ENCODE data around the gene CHRNB1. TPM values are rescaled to one million over a fixed set of nuclear protein-coding genes. Genes with fewer than 3 reads are reported as not detected.

CHRNB1 gene
- total RNA-seq, 2 experiments from 2014 or later: 11.5 to 11.7 TPM

DNA sequence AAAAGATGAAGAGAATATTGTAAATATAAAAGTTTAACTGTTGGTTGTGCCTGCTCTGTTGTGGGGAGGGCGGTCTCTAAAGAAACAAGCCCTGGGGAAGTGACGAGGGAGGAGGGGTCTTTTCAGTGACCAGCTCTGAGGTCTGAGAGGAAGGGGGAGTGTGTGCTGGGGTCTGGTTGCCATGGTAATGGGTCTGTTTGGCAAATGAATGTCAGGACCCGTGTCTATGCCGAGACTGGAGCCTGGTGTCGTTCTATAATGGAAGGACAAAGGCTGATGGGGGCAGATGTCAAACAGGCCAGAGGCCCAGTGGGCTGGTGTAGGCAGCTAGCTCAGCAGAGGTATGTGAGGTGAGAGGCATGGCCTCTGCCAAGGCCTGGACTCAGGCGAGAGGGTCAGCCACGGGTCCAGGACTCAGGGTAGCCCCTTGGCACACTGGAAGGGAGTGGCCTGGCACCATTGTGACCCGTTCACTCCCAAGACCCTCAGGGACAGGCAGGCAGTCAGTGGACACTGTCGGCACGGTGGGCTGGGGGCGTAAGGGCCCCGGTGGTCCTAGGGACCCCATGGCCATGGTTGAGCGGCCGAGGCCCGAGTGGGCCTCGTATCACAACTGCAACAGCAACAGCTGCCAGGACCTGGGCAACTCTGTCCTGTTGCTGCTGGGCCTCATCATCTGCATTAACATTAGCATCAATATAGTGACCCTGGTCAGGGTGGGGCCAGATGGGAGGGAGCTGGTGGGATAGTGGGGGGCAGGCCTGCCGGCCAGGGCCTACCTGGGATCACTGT lies 24.8 kb upstream of the CHRNB1 start, which contains the start of gene SPEM1:
Gene SPEM1 (plus strand): TSS at position 506 of the 792 bp plus-strand sequence. CDS start 61 bp downstream, at position 567.
- no peak within 1 kb of the TSS for H3K27ac Mint-ChIP-seq
- intact Hi-C loops (cut with micrococcal nuclease): no loop called here

DNA sequence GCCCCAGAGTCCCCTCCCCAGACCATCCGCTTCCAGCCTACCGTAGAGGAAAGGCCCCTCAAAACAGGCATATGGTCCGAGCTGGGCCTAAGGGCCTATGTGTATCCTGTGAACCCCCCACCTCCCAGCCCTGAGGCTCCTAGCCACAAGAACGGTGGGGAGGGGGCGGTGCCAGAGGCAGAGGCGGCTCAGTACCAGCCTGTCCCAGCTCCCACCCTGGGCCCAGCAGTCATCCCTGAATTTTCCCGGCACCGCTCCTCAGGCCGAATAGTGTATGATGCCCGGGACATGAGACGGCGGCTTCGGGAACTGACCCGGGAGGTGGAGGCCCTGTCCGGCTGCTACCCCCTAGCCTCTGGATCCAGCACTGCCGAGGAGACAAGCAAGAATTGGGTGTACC lies 23.7 kb upstream of the CHRNB1 start:
- Mint-ChIP-seq H3K9me3 (no peaks in the 10 kb centered on the region), H3K4me3 (no peak overlapping the region), H3K36me3 (ENCODE audit: low read depth) (no peaks in the 10 kb centered on the region), H3K27me3 (no peaks in the 10 kb centered on the region), H3K4me1 (ENCODE audit: low read depth) (no peaks in the 10 kb centered on the region), H3K27ac (no peak overlapping the region)
- intact Hi-C loops (cut with micrococcal nuclease): no loop called here
- ChIA-PET POLR2A (interaction anchor here (2.5 kb wide), 1 partner anchor 64 kb away, joined by 8 read pairs; the partner anchor contains the start of gene POLR2A), CTCF (no interaction called here)
- DNase-seq (no peak), ATAC-seq (no peak)
- no peak for TF ChIP-seq CTCF (IDR thresholded peaks at IDR 0.05)

More for the DNA sequence above, 24.8 kb upstream of the CHRNB1 start, which contains the start of gene SPEM1:
- DNase-seq (no peak), ATAC-seq (no peak)
- no peak for TF ChIP-seq CTCF (IDR thresholded peaks at IDR 0.05)
- Mint-ChIP-seq H3K36me3 (ENCODE audit: low read depth) (no peaks in the 10 kb centered on the region), H3K9me3 (no peaks in the 10 kb centered on the region), H3K4me3 (no peak within 1 kb of the TSS), H3K4me1 (ENCODE audit: low read depth) (no peaks in the 10 kb centered on the region), H3K27me3 (no peaks in the 10 kb centered on the region)
- ChIA-PET CTCF (no interaction called here), POLR2A (interaction anchor here (2.5 kb wide), 1 partner anchor 65 kb away, joined by 8 read pairs; the partner anchor contains the start of gene POLR2A)

GRCh38 chr17:7423679-7424078 lies 21.2 kb upstream of the CHRNB1 start:
- CTCF ChIA-PET: interaction anchor here (0.7 to 1.0 kb wide), 2 partner anchors 13 to 128 kb away, joined by 3 read pairs; no protein-coding TSS in a partner anchor
- POLR2A ChIA-PET: interaction anchor here (0.8 kb wide), 1 partner anchor 61 kb away, joined by 3 read pairs; no protein-coding TSS in a partner anchor
- Mint-ChIP-seq H3K27ac (no peak overlapping the region), H3K9me3 (no peaks in the 10 kb centered on the region), H3K4me3 (no peak overlapping the region), H3K36me3 (ENCODE audit: low read depth) (no peaks in the 10 kb centered on the region), H3K27me3 (no peaks in the 10 kb centered on the region), H3K4me1 (ENCODE audit: low read depth) (no peaks in the 10 kb centered on the region)
- TF ChIP-seq CTCF (IDR thresholded peaks at IDR 0.05): no peak
- ATAC-seq: no peak
- intact Hi-C loops (cut with micrococcal nuclease): no loop called here
- no peak for DNase-seq

DNA sequence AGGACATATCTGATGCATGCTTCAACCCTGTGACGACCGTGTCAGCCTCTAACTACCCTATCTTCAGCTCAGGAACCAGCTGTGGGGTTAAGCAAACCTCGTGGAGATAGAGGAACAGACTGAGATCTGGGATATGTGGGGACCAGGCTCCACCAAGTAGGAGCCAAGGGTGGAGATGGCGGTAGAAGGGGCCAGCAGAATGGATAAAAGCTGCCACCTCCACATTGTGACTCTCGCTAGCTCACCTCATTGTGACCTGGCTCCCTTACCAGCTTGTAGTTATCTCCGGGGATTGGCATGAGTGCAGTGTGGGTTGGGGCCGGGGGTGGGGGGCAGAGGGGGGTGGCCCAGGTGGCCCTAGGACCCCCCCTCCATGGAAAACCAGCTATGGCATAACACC lies 19.5 kb upstream of the CHRNB1 start, which contains the start of gene SPEM2:
Gene SPEM2 (plus strand): TSS at position 301 of the 400 bp plus-strand sequence. CDS start 73 bp downstream, at position 374.
- CTCF ChIA-PET: interaction anchor here (1.5 kb wide), 1 partner anchor 11 kb away, joined by 5 read pairs; no protein-coding TSS in a partner anchor
- no peak for DNase-seq

More for the DNA sequence above, 19.5 kb upstream of the CHRNB1 start, which contains the start of gene SPEM2:
- Mint-ChIP-seq H3K27ac (no peak within 1 kb of the TSS), H3K36me3 (ENCODE audit: low read depth) (no peaks in the 10 kb centered on the region), H3K4me3 (no peak within 1 kb of the TSS), H3K27me3 (no peaks in the 10 kb centered on the region), H3K9me3 (no peaks in the 10 kb centered on the region), H3K4me1 (ENCODE audit: low read depth) (no peaks in the 10 kb centered on the region)
- POLR2A ChIA-PET: interaction anchor here (0.6 to 1.2 kb wide), 2 partner anchors 14 to 16 kb away, joined by 3 to 4 read pairs; no protein-coding TSS in a partner anchor
- intact Hi-C loops (cut with micrococcal nuclease): no loop called here
- TF ChIP-seq CTCF (IDR thresholded peaks at IDR 0.05): no peak
- no peak for ATAC-seq

Measured in activated CD8-positive, alpha-beta T cell treated with anti-CD3 and anti-CD28 coated beads for 36 hours (primary cell).